ENCODE results near the gene CLMN. TPM values are rescaled to one million over a fixed set of nuclear protein-coding genes. Genes with fewer than 3 reads are reported as not detected.

CLMN gene
- total and polyA plus RNA-seq, 2 of the 13 experiments (the other 11 are each of a cell fraction or from before 2014, with no cell fraction given) = 15.1 to 16.7 TPM

DNA sequence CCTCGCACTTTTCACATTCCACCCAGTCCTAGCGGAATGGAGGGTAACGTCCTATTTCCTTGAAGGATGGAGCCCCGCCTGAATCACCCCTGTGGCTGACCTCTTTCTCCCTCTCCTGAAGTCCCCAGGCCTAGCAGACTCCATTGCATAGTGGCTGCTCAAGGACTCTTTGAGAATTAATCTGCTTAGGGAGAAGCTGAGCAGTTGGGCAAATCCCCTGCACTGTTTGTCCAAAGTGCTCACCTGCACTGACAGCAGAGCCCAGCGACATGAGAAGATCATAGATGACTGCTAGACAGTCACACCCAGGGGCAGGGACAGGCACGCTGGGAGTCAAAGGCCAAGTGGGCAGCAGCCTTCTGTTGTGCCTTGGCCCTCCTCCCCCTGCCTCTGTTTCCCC, 124.7 kb downstream of the CLMN start (continued):
- TF ChIP-seq CENPT (CRISPR knock-in tag; IDR thresholded peaks at IDR 0.05; ENCODE audit: low read depth) = no peak
- no peak for TF ChIP-seq CREBL2 (CRISPR knock-in tag; IDR thresholded peaks at IDR 0.05; ENCODE audit: borderline replicate concordance)
- TF ChIP-seq XBP1 (CRISPR knock-in tag; IDR thresholded peaks at IDR 0.05) = no peak
- TF ChIP-seq ZNF75D (CRISPR knock-in tag; IDR thresholded peaks at IDR 0.05; ENCODE audit: borderline replicate concordance) = no peak
- no peak for TF ChIP-seq TOE1 (CRISPR knock-in tag; IDR thresholded peaks at IDR 0.05)
- TF ChIP-seq ZNF710 (CRISPR knock-in tag; IDR thresholded peaks at IDR 0.05; ENCODE audit: borderline replicate concordance) = no peak
- TF ChIP-seq ZFP91 (CRISPR knock-in tag; IDR thresholded peaks at IDR 0.05; ENCODE audit: borderline replicate concordance) = no peak
- TF ChIP-seq ZSCAN9 (CRISPR knock-in tag; IDR thresholded peaks at IDR 0.05; ENCODE audit: borderline replicate concordance) = no peak

DNA sequence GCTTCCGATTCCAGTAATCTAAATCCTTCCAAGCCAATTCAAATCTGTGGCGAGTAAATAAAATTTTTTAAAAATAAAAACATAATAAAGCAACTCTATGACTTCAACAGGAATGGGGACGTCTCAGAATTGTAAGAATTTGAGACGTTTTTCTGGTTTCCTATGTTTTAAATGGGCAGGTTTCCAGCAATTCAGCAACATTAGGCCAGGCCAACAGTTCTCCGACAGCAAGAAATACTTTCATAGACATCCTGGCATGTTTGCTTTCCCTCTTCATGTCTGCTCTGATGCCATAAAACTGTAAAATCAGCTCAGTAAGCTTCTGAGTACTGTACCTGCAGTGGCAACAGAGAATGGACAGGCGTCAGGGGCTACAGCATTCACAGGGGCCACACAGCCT, 126.6 kb downstream of the CLMN start:
- intact Hi-C loops (cut with micrococcal nuclease; ENCODE audit: unreplicated experiment) = no loop called here
- Histone ChIP-seq H3K4me3 (replicated peaks in 1 of 3; ENCODE audit: insufficient read depth in 1 of 3, low read depth in 2 of 3, low read length in 3 of 3) (no peak overlapping the region), H3K27me3 (ENCODE audit: control insufficient read depth in 1 of 2, insufficient read depth in 2 of 2, low read length in 2 of 2) (no peaks in the 10 kb centered on the region), H3K27ac (ENCODE audit: extremely low read length, insufficient read depth, low read length) (no peak overlapping the region), H4K20me1 (ENCODE audit: insufficient read depth, low read length) (no peaks in the 10 kb centered on the region), H3K9me3 (ENCODE audit: low read length) (peaks cover 8% of the 10 kb centered on the region; the same call in 1 of the 2 replicates), H3K79me2 (ENCODE audit: insufficient read depth, low read length) (no peaks in the 10 kb centered on the region), H3K36me3 (replicated peaks in 1 of 2; ENCODE audit: control insufficient read depth in 1 of 2, insufficient read depth in 2 of 2, low read length in 2 of 2) (0 out of 5 replicates have a peak, but pooled peaks cover 0 to 3% of the 10 kb centered on the region in 2 experiments), H3K9ac (ENCODE audit: insufficient read depth, low read depth, low read length) (no peak overlapping the region), H2AFZ (ENCODE audit: low read length) (no peak overlapping the region), H3K4me1 (ENCODE audit: insufficient read depth, low read length) (no peaks in the 10 kb centered on the region), H3K4me2 (ENCODE audit: low read depth, low read length) (no peak overlapping the region)
- no peak for TF ChIP-seq ZNF75D (CRISPR knock-in tag; IDR thresholded peaks at IDR 0.05; ENCODE audit: borderline replicate concordance)
- TF ChIP-seq HNRNPLL (IDR thresholded peaks at IDR 0.05; ENCODE audit: low read depth, low read length, poor library complexity, severe bottlenecking) = no peak
- no peak for TF ChIP-seq ZFYVE20 (CRISPR knock-in tag; IDR thresholded peaks at IDR 0.05; ENCODE audit: borderline replicate concordance, low read depth)
- no peak for TF ChIP-seq ZNF263 (CRISPR knock-in tag; IDR thresholded peaks at IDR 0.05)
- no peak for TF ChIP-seq ZNF143 (CRISPR knock-in tag; IDR thresholded peaks at IDR 0.05)
- no peak for TF ChIP-seq ZNF260 (CRISPR knock-in tag; IDR thresholded peaks at IDR 0.05; ENCODE audit: borderline replicate concordance, low read depth)
- no peak for TF ChIP-seq ZNF160 (CRISPR knock-in tag; IDR thresholded peaks at IDR 0.05)
- BruUV-seq (replicated peaks) = TSS peak; percentile 11
- no peak for DNase-seq (ENCODE audit: low spot score)
- no peak for ATAC-seq
- in situ Hi-C loops (cut with HindIII; ENCODE audit: extremely low pct_ligation_motif_present, low pct_unique_long_range_greater_than_20kb) = no loop called here
- CTCF ChIA-PET (ENCODE audit: low intra/inter-chr PET ratio, low total read pairs) = no interaction called here
- POLR2A ChIA-PET = no interaction called here
- FAIRE-seq = no peak
- 82% methylated on average over 6 of the region's 6 CpGs for WGBS (ENCODE audit: low lambda C conversion rate)

Data from HepG2 (cell line).